Retina (tissue), 1 donor: ENCODE results near the gene GADL1.
A peak's percentile ranks its signal among the peaks of the same experiment; 100 is the strongest.

ENCODE experiments used
- DNase-seq: peaks from one replicate; pipeline ENCODE4 v3.0.0-alpha.2; 2016

Gene GADL1

DNA sequence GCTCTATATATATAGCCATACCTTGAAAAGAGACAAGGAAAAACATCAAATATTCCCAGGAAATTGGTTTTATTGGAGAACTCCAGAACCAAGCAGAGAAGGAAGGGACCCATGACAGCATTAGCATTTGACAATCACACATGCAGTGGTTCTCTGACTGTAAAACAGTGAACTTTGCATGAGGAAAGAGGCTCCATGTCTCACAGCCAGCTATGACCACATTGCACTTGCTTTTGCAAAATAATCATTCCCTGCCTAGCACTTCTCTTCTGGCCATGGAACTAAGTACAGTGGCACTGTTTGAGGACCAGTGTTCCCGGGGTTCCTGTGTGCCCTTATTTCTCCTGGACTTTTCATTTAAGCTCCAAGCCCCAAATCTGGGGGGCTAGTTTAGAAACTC is 202.5 kb downstream of the GADL1 start:
- DNase-seq: no peak

- DNase-seq: peak; percentile 38
Measured at GRCh38 chr3:30691249-30691880, 203.1 kb downstream of the GADL1 start.

GRCh38 chr3:30690199-30690598 is 204.3 kb downstream of the GADL1 start:
- DNase-seq: no peak

- peak; percentile 24 for DNase-seq
Measured at GRCh38 chr3:30688776-30689641, 205.5 kb downstream of the GADL1 start.

DNA sequence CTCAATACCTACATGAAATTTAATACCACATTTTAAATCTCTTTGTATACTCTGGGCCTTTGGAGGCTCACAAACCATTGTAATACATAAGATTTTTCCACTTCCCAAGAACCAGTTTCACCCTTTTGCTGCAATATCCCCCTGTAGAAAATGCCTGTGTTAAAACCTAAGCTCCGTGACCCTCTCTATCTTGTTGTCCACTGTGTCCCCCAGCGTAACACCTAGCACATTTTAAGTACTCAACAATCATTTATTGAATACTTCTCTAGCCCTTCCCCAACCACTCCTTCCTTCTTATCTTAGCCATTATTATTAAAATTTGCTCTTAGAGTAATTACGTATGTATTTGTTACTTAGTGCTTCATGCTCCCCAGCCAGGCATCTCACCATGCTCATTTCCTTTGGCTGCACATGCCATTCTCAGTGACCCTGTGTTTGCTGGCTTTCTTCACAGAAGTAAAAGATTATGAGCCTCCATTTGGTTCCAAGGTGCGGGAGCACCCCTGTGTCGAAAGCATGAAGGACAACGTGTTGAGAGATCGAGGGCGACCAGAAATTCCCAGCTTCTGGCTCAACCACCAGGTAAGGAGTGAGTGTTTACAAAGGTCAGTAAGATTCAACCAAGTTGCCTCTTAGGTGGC is 206.4 kb downstream of the GADL1 start:
- no peak for DNase-seq

DNA sequence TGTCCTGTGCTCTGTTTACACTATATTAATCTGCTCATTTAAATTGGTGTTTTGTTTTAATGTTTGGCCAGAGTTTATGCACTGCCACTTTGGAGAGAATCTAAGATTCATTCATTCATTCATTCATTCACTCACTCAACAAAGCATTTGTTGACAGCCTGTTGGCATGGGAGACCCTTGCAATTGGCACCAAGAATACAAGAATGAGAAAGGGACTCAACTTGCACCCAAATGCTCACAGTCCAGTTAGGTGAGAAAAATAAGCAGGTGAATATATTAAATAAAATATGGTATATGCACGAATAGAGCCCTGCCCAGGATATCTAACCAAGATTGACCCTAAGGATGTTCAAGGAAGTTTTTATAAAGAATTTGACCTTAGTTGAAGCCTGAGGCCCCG is 207.7 kb downstream of the GADL1 start:
- no peak for DNase-seq

DNA sequence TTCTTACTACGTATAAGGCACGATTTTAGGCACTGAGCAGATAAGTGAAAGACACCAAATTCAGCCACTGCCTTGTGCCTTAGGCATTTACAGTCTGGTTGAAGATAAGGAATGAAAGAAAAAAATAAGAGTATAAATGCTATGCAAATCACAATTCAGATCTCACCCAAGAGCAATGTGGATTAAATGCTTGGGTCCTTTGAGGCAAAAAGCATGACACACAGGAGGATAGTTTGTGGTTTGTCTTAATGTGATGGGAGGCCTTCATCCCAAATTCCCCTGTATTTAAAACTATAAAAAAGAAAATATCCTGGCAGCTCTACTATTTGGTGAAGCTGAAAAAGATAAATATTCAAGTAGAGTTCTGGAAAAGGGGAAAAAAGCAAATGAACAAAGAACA is 208.3 kb downstream of the GADL1 start:
- no peak for DNase-seq

GRCh38 chr3:30685267-30685667 is 209.2 kb downstream of the GADL1 start:
- DNase-seq: no peak

DNA sequence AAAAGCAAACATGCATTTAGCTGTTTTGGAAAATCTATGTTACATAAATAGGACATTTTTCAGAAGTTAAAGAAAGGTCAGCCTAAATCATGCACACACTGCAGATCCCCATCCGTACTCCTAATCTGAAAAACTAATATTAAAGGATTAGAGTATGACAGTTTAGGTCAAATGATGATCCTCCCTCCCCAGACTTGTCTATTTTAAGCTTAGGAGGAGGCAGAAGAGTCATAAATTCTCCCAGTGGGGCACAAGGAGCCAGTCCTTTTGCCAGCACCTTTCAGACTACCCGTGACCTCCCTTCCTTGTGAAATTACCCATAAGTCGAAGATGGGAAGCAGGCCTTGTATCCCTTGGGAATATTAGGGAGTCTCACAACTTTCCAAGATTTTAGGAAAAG is 210.1 kb downstream of the GADL1 start:
- DNase-seq: no peak

DNA sequence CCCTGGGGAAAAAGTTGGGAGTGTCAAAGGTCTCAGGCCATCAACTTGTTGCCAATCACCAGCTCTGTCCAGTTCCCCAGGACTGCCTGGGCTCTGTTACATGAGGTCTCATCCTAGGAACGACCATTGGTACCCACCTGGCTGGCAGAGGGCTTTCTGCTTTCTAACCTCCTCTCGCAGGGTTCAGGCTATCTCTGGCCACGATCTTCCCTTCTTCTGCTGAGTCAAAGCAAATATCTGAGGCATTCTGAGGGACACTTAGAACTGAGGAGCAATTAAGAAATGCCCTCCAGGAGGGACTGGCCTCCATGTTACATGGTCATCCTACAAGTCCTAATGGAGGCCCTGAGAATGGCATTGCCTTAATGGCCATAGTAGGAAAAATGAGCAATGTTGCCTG is 210.7 kb downstream of the GADL1 start:
- no peak for DNase-seq

DNA sequence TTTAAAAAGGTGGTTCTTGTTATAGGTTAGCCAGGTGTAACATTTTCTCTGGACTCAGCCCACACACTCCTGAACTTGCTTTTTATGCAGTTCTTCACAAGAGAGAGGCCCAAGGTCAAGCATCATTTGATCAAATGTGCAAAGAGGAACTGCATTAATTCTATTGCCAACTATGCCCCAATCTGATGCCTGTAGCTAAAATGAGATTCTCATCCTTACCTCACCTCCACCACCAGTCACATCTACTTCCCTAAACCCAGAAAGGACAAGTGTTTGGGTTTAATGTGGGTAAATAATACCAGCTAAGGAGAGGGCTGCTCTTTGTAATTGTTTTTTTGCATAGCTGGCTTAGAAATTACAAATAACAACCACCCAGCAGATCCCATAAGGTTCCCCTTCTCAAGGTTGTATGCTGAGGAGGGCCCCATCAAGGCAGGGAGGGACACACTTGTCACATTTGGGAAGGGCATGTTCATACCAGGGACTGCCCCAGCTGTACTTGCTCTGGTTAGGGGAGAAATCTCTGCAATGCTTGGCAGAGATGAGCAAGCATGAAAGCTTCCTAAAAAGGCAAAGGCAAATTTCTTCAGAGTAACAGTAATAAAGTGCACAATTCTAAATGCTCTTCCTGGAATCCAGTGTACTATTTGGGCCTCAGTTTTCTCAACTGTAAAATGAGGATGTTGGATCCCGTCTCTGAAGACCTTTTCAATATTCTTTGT is 211.9 kb downstream of the GADL1 start:
- no peak for DNase-seq

DNA sequence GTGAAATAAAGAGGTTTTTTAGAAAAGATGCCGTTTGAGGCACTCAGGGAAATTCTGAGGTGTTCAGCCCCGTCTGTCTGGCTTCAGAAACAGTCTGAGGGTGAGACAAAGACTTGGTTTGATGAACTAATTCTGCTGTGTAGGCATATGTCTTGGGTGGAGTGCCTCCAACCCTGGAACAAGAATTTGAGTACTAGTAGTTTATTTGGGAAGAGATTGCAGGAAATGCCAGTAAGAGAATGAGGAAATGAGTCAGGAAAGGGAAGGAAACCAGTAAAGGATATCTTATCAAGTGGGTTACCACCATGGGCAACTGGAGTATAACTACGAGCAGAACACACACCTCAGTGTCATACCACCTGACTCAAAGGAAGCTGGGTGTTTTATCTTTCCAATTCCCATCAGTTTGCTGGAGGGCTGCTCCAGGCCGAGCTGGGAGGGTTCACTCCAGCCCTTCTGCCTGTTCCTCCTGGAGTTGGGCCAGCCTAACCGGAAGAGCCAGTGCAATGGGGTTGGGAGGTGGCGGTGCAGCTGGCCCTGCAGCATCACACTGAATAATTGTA is 212.7 kb downstream of the GADL1 start:
- no peak for DNase-seq

- DNase-seq: peak; percentile 44
Measured at GRCh38 chr3:30680789-30681648, 213.4 kb downstream of the GADL1 start.

GRCh38 chr3:30679045-30679444 is 215.4 kb downstream of the GADL1 start:
- DNase-seq: no peak

- DNase-seq: no peak
Measured at GRCh38 chr3:30677347-30677685, 217.1 kb downstream of the GADL1 start.

- no peak for DNase-seq
Measured at GRCh38 chr3:30676424-30677346, 217.8 kb downstream of the GADL1 start.
